LHCN-M2 (cell line): Measurements from ENCODE around the gene TTC28. TPM values are rescaled to one million over a fixed set of nuclear protein-coding genes. Genes with fewer than 3 reads are reported as not detected.
A peak's percentile ranks its signal among the peaks of the same experiment; 100 is the strongest.

ENCODE experiments used
- DNase-seq: peaks from one replicate; pipeline ENCODE4 v3.0.0-alpha.2; 2012; ENCODE audit warnings: low read depth
- total RNA-seq: library from RNA; depleted of rRNA; stranded (reverse); fragments of >200 nt; gene quantifications from 2 replicates; pipeline ENCODE4 v1.2.3, GENCODE V29; 2014

TTC28 gene
- total RNA-seq, 1 experiment from 2014 or later: 7.1 TPM

- DNase-seq: no peak
Measured at GRCh38 chr22:28058036-28058435, 621.6 kb downstream of the TTC28 start.

GRCh38 chr22:28054819-28055208 lies 624.8 kb downstream of the TTC28 start:
- DNase-seq: no peak

GRCh38 chr22:28053896-28054818 lies 625.5 kb downstream of the TTC28 start:
- no peak for DNase-seq

GRCh38 chr22:28052825-28053269 lies 626.8 kb downstream of the TTC28 start:
- no peak for DNase-seq

- peak; percentile 49 for DNase-seq
Measured at GRCh38 chr22:28051787-28052356, 627.8 kb downstream of the TTC28 start.

DNA sequence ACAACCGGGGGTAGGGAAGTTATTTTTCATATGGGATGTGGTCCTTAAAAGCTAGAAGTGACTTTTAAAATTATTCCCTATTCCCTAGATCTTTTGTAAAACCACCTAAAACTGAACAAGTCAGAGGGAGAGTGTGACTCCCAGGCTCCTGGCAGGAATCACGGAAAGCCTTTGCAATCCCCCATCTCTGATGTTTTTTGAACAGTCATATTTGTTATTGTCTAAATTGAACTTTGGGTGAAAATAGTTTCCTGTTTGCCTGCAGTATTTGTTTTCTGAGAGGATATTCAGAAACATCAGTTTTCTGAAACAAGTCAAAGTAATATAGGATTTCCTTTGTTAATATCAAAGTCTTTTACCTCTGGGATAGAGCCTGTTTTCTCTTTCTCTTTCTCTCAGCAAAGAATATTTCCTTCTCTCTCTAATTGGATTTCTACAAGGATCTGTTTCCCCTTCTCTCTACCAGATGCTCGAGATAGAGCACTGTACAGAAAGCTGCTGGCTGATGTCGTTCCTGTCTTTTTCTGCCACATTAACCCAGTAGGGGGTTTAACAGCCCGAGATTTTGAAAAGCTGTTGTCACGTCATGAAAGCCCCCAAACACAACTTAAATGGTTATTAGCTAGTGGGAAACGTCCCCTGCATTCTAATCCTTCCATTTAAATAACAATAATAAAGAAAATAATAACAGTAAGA lies 628.4 kb downstream of the TTC28 start:
- DNase-seq: no peak

GRCh38 chr22:28048529-28048928 lies 631.1 kb downstream of the TTC28 start:
- no peak for DNase-seq

DNA sequence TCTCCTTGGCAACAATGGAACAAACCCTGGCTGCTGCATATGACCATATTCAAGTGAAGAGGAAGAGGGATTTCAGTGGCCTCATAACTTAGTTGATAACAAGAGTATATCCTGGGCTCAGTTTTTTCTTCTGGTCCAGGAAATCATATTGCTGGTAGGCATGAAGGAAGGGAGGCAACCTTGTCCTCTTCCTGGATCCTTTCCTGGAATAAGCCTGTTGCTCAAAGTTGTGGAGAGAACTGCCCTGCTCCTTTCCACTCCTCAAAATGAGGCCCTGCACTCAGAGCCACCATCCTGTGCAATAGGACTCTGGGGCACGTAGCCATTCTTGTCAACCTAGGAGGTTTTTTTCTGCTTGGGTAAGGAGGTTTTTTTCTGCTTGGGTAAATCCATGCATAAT lies 631.9 kb downstream of the TTC28 start:
- no peak for DNase-seq

- DNase-seq: no peak
Measured at GRCh38 chr22:28046100-28046499, 633.5 kb downstream of the TTC28 start.

DNA sequence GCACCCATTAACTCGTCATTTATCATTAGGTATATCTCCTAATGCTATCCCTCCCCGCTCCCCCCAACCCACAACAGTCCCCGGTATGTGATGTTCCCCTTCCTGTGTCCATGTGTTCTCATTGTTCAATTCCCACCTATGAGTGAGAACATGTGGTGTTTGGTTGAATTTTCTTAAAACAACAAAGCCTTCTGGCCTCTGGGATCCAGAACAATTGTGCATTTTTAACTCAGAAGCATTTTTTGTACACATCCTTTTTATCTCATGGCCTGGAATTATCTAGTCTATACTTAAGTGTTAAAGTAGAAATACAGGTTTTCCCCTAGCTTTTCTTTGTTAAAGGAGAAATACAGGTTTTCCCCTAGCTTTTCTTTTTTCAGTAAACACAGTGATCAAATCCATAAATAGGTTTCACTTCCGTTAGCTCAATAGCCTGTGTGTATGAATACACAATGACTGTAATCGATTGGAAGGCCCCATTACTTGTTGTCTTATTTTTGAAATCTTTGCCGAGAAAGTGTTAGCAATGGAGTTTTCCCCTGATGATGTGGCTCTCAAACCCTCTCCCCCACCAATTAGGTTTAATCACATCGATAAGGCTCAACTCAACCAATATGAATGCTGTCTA lies 635.0 kb downstream of the TTC28 start:
- DNase-seq: no peak

DNA sequence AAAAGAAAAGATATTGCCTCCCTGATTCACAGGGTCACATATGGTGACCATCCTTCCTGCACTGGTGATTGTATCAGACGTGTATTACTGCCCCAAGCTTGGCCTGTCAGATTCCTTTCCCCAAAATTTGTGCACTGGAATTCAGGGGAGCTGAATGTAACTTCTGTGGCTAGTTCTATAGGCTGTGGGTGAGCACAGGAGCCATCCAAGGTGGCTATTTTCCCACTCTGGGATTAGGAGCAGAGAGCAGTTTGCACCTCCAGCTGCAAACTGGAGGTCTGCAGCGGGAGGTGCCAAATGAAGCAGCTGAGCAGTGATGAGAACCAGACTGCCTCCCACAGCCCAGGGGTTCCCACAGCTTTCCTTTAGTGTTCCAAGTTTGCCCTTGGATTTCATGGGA lies 636.4 kb downstream of the TTC28 start:
- DNase-seq: no peak

GRCh38 chr22:28034760-28035401 lies 644.8 kb downstream of the TTC28 start:
- DNase-seq: peak; percentile 79

DNA sequence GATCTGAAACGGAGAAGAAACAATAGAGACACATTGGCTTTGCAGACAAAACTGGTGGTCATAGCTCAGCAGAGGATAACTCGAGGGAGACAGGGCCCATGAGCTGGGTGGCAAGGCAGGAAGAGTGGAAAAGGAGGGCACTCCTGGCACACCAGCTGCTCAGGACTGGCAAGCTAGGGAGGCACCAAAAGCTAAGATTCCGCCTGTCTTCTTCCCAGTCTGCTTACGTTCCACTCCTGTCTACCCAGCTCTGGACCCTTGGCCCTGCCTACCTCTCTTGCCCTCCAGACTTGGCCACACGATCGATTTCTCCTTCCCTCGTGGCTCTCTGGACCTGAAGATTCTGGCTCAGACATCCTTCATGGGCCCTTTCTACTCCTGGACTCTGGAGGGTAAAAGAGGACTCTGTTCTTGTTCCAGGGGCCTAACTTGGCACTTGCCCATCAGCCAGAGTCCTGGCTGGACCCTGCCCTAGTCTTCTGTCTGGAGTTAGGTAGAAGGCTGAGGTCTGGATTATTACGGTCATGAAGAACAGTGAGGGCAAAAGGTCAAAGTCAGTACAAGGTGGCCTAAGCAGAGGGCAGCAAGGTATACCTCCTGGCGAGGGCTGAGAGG lies 645.4 kb downstream of the TTC28 start:
- DNase-seq: no peak

GRCh38 chr22:28032861-28033260 lies 646.8 kb downstream of the TTC28 start:
- no peak for DNase-seq

DNA sequence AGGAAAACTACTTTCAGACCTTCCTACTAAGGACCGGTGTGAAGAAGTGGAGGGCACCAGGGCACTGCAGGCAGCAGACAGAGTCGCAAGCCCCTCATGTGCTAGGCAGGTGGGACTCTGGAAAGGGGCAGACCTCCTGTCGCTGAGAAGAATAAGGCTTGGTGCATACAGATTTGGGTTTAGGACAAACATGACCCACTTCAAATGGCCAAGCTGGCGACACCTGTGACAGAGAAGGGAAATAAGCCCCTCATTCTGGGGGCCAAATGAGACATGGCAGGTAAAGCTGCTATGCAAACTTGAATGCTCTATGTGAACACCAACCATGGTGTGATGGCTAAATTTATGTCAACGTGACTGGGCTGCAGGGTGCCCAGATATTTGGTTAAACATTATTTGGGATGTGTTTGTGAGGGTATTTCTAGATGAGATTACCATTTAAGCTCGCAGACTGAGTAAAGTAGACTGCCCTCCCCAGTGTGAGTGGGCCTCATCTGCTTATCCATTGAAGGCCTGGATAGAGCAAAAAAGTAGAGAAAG lies 648.2 kb downstream of the TTC28 start:
- DNase-seq: no peak

DNA sequence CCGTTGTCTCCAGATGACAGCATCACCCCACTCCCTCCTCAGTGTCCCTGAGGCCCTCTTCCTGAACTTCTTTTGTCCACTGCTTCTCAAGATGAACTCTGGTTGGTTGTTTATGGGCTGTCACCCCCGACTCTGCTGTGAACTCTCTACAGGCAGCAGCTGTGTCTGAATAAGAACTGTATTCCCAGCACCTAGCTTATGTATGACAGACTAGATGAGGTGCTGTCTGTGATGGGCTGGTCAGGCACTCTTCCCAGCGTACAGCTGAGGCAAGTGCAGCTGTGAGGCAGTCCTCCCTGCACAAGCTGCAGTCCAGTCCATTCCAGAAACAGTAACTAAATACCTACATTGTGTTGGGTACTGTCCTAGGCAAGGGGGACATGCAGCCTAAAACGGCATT lies 649.2 kb downstream of the TTC28 start:
- DNase-seq: no peak

- DNase-seq: no peak
Measured at GRCh38 chr22:28029956-28030355, 649.7 kb downstream of the TTC28 start.

GRCh38 chr22:28029201-28029948 lies 650.3 kb downstream of the TTC28 start:
- DNase-seq: peak; percentile 51

DNA sequence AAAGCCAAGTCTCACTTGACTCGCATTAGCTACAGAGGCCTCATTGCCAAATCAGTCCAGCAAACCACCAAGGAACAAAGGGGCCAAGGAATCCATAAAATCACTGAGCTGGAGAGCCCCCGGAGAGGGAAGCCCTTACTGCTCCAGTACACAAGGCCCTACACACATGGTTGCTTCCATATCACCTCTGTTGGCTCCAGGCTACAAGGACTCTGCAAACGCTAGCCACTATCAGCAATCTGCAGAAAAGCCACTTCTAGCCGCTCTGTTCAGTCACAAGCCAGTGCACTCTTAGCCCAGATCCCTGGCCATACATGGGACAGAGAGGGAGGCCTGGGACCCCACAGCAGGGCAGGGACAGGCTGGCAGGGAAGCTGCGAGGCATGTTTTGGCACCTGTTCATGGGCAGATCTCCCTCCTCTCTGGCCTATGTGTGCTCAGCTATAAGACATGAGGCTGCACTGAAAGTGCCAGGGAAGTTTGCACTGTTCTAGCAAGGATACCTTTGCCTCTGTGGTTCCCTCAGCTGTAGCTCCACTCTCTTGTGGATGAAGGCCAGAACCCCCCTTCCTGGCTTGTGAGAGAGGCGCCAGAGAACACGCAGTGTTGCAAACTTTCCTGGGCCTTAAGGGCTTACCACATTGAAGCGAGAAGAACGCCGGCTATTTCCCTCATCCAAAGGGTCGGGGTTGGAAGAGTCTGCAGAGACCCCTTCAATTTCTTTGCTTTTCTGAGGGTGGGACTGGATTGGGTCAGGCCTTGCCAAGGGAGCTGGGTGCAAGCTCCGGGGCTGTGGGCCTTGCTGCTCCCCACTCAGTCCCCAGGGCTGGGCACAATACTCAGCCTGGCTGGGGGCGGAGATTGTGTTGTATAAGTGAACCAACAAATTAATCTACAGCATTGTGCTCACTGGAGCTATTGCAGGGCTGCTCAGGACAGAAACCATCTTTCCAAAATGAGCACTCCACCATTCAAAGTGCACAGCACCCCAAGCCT lies 651.9 kb downstream of the TTC28 start:
- no peak for DNase-seq
